MM.1S (cell line): ENCODE data around the gene ELP5.

ENCODE experiments used
- DNase-seq: peaks from one replicate; pipeline ENCODE4 v3.0.0-alpha.2; 2015
- H2AFZ ChIP-seq: fragments of 300-600 bp; sonication (generic); 2 replicates; pipeline ENCODE4 v1.6.0; 2016; ENCODE audit warnings: antibody characterized with exemption, low read length
- H3F3A ChIP-seq: fragments of 300-600 bp; sonication (generic); 2 replicates; pipeline ENCODE4 v1.6.1; 2016; ENCODE audit warnings: mild to moderate bottlenecking, antibody characterized with exemption, low read length, moderate library complexity, mixed read lengths; ENCODE audit not compliant: insufficient read depth
- H3K27ac ChIP-seq: fragments of 300-600 bp; sonication (generic); 2 replicates; pipeline ENCODE4 v1.5.1; 2016; ENCODE audit warnings: mild to moderate bottlenecking, low read length
- H3K27me3 ChIP-seq: fragments of 300-600 bp; sonication (generic); replicated peaks from 2 replicates; pipeline ENCODE4 v1.6.0; 2016; ENCODE audit warnings: low read length; ENCODE audit not compliant: insufficient read depth
- H3K36me3 ChIP-seq: fragments of 300-600 bp; sonication (generic); replicated peaks from 2 replicates; pipeline ENCODE4 v1.6.1; 2016; ENCODE audit warnings: mild to moderate bottlenecking, low read length, mixed read lengths; ENCODE audit not compliant: insufficient read depth
- H3K4me1 ChIP-seq: fragments of 300-600 bp; sonication (generic); 2 replicates; pipeline ENCODE4 v1.6.1; 2016; ENCODE audit warnings: low read length, mixed read lengths
- H3K4me2 ChIP-seq: fragments of 300-600 bp; sonication (generic); 2 replicates; pipeline ENCODE4 v1.6.0; 2016; ENCODE audit warnings: low read depth, low read length
- H3K4me3 ChIP-seq: fragments of 300-600 bp; sonication (generic); 2 replicates; pipeline ENCODE4 v1.5.1; 2016; ENCODE audit warnings: low read length, mixed read lengths
- H3K79me2 ChIP-seq: fragments of 300-600 bp; sonication (generic); 2 replicates; pipeline ENCODE4 v1.6.1; 2016; ENCODE audit warnings: mixed run types, low read length, mixed read lengths
- H3K9ac ChIP-seq: fragments of 300-600 bp; sonication (generic); 2 replicates; pipeline ENCODE4 v1.6.1; 2016; ENCODE audit warnings: low read length, mixed read lengths
- H3K9me2 ChIP-seq: fragments of 300-600 bp; sonication (generic); replicated peaks from 2 replicates; pipeline ENCODE4 v1.6.1; 2016; ENCODE audit warnings: mild to moderate bottlenecking, low read length, mixed read lengths; ENCODE audit not compliant: insufficient read depth
- H3K9me3 ChIP-seq: fragments of 300-600 bp; sonication (generic); replicated peaks from 2 replicates; pipeline ENCODE4 v1.6.1; 2016; ENCODE audit warnings: mild to moderate bottlenecking, low read length, mixed read lengths; ENCODE audit not compliant: insufficient read depth
- H4K20me1 ChIP-seq: fragments of 300-600 bp; sonication (generic); 2 replicates; pipeline ENCODE4 v1.6.1; 2016; ENCODE audit warnings: mild to moderate bottlenecking, low read length, moderate library complexity, mixed read lengths; ENCODE audit not compliant: insufficient read depth
- EZH2 ChIP-seq: fragments of 300-600 bp; sonication (generic); optimal IDR thresholded peaks from 2 replicates; pipeline ENCODE3; 2017; ENCODE audit warnings: low read depth, mild to moderate bottlenecking, antibody characterized with exemption, low read length, mixed read lengths
- EZH2phosphoT487 ChIP-seq: fragments of 300-600 bp; sonication (generic); IDR thresholded peaks from 2 replicates; pipeline ENCODE4 v1.6.1; 2018; ENCODE audit warnings: antibody characterized with exemption, low read length
- TF ChIP-seq, protein P1 (sequence below): fragments of 300-600 bp; sonication (generic); IDR thresholded peaks from 2 replicates; pipeline ENCODE4 v1.5.1; 2016; ENCODE audit warnings: antibody characterized with exemption, low read length, mixed read lengths

Gene ELP5

DNA sequence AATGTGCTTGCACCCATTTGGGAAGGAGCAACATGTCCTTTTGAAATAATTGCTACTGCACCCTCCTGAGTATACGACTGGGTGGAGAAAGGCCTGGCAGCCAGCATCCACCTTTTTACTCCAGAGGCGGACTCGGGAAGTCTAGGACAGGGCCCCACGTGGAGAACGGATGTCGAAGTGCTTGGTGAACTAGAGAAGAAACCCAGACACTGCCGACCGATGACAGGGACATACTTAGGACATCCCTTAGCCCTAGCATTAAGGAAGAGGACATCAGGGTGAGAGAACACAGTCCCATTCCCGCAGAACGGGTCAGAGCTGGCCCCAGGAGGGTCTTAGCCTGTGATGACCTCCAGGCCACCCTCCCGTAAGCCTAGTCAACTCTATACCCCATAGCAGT, 38.7 kb downstream of the ELP5 start:
- H4K20me1 ChIP-seq, result no peaks in the 10 kb centered on the region
- peaks cover 13% of the 10 kb centered on the region for H3K4me1 ChIP-seq
- H3K9me2 ChIP-seq, result no peaks in the 10 kb centered on the region
- no peak for DNase-seq
- H3K79me2 ChIP-seq, result no peaks in the 10 kb centered on the region
- H2AFZ ChIP-seq, result no peak overlapping the region
- no peak overlapping the region for H3K27ac ChIP-seq
- H3K27me3 ChIP-seq, result peaks cover 83% of the 10 kb centered on the region
- H3K4me2 ChIP-seq, result no peak overlapping the region
- no peaks in the 10 kb centered on the region for H3K9me3 ChIP-seq
- H3K9ac ChIP-seq, result no peak overlapping the region
- no peaks in the 10 kb centered on the region for H3F3A ChIP-seq
- H3K4me3 ChIP-seq, result no peak overlapping the region
- TF ChIP-seq, protein P1, sequence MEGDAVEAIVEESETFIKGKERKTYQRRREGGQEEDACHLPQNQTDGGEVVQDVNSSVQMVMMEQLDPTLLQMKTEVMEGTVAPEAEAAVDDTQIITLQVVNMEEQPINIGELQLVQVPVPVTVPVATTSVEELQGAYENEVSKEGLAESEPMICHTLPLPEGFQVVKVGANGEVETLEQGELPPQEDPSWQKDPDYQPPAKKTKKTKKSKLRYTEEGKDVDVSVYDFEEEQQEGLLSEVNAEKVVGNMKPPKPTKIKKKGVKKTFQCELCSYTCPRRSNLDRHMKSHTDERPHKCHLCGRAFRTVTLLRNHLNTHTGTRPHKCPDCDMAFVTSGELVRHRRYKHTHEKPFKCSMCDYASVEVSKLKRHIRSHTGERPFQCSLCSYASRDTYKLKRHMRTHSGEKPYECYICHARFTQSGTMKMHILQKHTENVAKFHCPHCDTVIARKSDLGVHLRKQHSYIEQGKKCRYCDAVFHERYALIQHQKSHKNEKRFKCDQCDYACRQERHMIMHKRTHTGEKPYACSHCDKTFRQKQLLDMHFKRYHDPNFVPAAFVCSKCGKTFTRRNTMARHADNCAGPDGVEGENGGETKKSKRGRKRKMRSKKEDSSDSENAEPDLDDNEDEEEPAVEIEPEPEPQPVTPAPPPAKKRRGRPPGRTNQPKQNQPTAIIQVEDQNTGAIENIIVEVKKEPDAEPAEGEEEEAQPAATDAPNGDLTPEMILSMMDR, result no peak
- no peaks in the 10 kb centered on the region for H3K36me3 ChIP-seq

DNA sequence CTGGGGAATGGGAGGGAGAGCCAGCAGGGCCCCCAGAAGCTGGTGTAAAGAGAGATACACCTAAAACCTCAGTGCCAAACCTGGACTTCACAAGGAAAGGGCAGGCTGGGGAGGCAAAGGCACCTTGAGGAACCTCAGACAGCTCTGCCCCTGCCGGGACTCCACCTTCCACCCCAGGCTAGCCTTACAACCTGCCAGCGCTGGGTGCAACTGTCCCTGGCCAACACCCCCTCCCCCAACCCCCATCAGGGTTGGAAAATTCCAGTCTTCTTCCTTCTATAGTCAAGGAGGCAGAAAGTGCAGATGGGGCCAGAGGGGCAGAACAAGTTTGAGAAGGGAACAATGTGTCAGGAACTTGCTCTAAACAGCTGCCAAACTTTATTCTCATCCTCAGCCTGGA, 40.2 kb downstream of the ELP5 start:
- H3K9ac ChIP-seq, result no peak overlapping the region
- peaks cover 71% of the 10 kb centered on the region for H3K27me3 ChIP-seq
- H3K4me2 ChIP-seq, result no peak overlapping the region
- no peaks in the 10 kb centered on the region for H3F3A ChIP-seq
- no peaks in the 10 kb centered on the region for H4K20me1 ChIP-seq
- no peak overlapping the region for H3K4me3 ChIP-seq
- no peak overlapping the region for H2AFZ ChIP-seq
- H3K4me1 ChIP-seq, result peaks cover 15% of the 10 kb centered on the region; the same call in 1 of the 2 replicates
- no peak for TF ChIP-seq EZH2phosphoT487
- TF ChIP-seq, protein P1, result no peak
- no peak for TF ChIP-seq EZH2
- no peaks in the 10 kb centered on the region for H3K9me3 ChIP-seq
- H3K9me2 ChIP-seq, result no peaks in the 10 kb centered on the region
- no peak for DNase-seq
- H3K79me2 ChIP-seq, result no peaks in the 10 kb centered on the region
- H3K36me3 ChIP-seq, result no peaks in the 10 kb centered on the region
- no peak overlapping the region for H3K27ac ChIP-seq

DNA sequence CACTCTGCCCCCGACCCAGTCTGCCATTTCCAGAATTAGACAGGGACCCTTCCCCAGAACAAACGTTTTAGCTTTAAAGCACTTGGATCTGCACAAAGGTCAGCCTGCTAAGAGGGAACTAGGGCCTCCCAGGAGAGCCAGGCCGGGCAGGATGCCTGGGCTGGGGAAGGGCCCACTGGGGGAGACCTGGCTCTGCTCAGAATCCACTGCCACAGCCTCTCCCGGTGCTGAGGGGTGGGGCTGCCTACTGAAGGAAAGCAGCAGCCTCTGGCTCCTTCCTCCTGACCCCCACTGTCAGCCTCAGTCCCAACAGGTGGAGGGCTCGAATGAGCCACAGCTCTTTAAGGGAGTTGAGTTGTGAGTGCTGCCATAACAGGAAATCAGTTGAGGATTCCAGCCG, 40.7 kb downstream of the ELP5 start:
- no peak for TF ChIP-seq EZH2
- no peaks in the 10 kb centered on the region for H4K20me1 ChIP-seq
- DNase-seq, result no peak
- no peak overlapping the region for H3K4me3 ChIP-seq
- H3K9ac ChIP-seq, result no peak overlapping the region
- no peak overlapping the region for H3K4me2 ChIP-seq
- H3K27ac ChIP-seq, result no peak overlapping the region
- H3K79me2 ChIP-seq, result no peaks in the 10 kb centered on the region
- H3K9me2 ChIP-seq, result no peaks in the 10 kb centered on the region
- H2AFZ ChIP-seq, result no peak overlapping the region
- H3K27me3 ChIP-seq, result peaks cover 66% of the 10 kb centered on the region
- no peaks in the 10 kb centered on the region for H3K36me3 ChIP-seq
- no peaks in the 10 kb centered on the region for H3K9me3 ChIP-seq
- no peaks in the 10 kb centered on the region for H3F3A ChIP-seq
- peaks cover 15% of the 10 kb centered on the region; the same call in 1 of the 2 replicates for H3K4me1 ChIP-seq

DNA sequence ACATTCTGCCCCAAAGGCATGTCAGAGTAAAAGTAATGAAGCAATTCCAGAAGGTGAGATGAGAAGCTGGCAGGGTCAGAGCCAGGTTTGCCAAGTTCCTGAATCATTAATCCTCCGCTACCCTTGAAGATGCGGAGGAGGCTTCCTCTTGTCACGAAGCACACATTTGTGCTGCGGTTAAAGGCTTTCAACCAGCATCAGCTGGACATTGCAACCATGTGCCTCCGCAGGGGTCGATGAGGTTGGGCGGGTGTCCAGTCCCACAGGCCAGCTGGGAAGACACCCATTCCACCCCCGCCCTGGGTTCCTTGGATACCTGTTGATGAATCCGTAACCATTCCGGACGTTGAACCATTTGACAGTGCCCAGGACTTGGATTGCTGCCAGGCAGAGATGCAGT, 41.1 kb downstream of the ELP5 start:
- Histone ChIP-seq H4K20me1 (no peaks in the 10 kb centered on the region), H3K36me3 (no peaks in the 10 kb centered on the region), H3K79me2 (no peaks in the 10 kb centered on the region), H3F3A (no peaks in the 10 kb centered on the region), H3K27me3 (peaks cover 64% of the 10 kb centered on the region), H3K9me3 (no peaks in the 10 kb centered on the region), H3K9me2 (no peaks in the 10 kb centered on the region), H3K4me3 (no peak overlapping the region), H3K4me2 (no peak overlapping the region), H3K4me1 (peaks cover 15% of the 10 kb centered on the region; the same call in 1 of the 2 replicates), H3K27ac (no peak overlapping the region), H3K9ac (no peak overlapping the region), H2AFZ (no peak overlapping the region)
- DNase-seq, result no peak
- no peak for TF ChIP-seq EZH2
